ENCODE data around the gene MFF. TPM values are rescaled to one million over a fixed set of nuclear protein-coding genes. Genes with fewer than 3 reads are reported as not detected.

Gene MFF
- total RNA-seq, 1 donor from 2014 or later = 159 TPM

GRCh38 chr2:227308784-227309183 lies 16.3 kb upstream of the MFF start:
- Histone ChIP-seq H3K4me3 (no peak overlapping the region), H3F3A (ENCODE audit: low read depth) (no peaks in the 10 kb centered on the region), H2AFZ (replicated peaks) (no peak overlapping the region), H3K27ac (no peak overlapping the region), H4K20me1 (ENCODE audit: low read depth) (no peaks in the 10 kb centered on the region), H3K9me3 (ENCODE audit: low read depth) (no peaks in the 10 kb centered on the region), H3K9ac (no peak overlapping the region), H3K4me2 (no peak overlapping the region), H3K79me2 (ENCODE audit: low read depth) (no peaks in the 10 kb centered on the region), H3K27me3 (no peaks in the 10 kb centered on the region), H3K36me3 (no peaks in the 10 kb centered on the region), H3K4me1 (no peaks in the 10 kb centered on the region)
- H3K4me3 Mint-ChIP-seq = no peak overlapping the region
- H3K36me3 Mint-ChIP-seq = no peaks in the 10 kb centered on the region
- no peak overlapping the region for H3K27ac Mint-ChIP-seq
- no peak for DNase-seq (ENCODE audit: low spot score)
- peaks cover 6% of the 10 kb centered on the region for H3K27me3 Mint-ChIP-seq (ENCODE audit: insufficient read depth, low read depth)
- no peaks in the 10 kb centered on the region for H3K4me1 Mint-ChIP-seq
- TF ChIP-seq EZH2 (IDR thresholded peaks at IDR 0.05) = no peak
- no peak for TF ChIP-seq CTCF (IDR thresholded peaks at IDR 0.05)
- no peak for TF ChIP-seq EZH2phosphoT487 (IDR thresholded peaks at IDR 0.05)
- H3K9me3 Mint-ChIP-seq = no peaks in the 10 kb centered on the region

GRCh38 chr2:227310756-227311110 lies 14.3 kb upstream of the MFF start:
- no peak overlapping the region for H3K27ac Mint-ChIP-seq
- H3K4me3 Mint-ChIP-seq = no peak overlapping the region

GRCh38 chr2:227311861-227312506 lies 13.1 kb upstream of the MFF start:
- Mint-ChIP-seq H3K9me3 (no peaks in the 10 kb centered on the region), H3K27me3 (ENCODE audit: insufficient read depth, low read depth) (peaks cover 5% of the 10 kb centered on the region), H3K36me3 (no peaks in the 10 kb centered on the region), H3K4me3 (no peak overlapping the region), H3K27ac (no peak overlapping the region), H3K4me1 (no peaks in the 10 kb centered on the region)
- DNase-seq (ENCODE audit: low spot score) = no peak
- Histone ChIP-seq H3K4me1 (no peaks in the 10 kb centered on the region), H4K20me1 (ENCODE audit: low read depth) (no peaks in the 10 kb centered on the region), H3K79me2 (ENCODE audit: low read depth) (no peaks in the 10 kb centered on the region), H3K4me3 (no peak overlapping the region), H3K9ac (no peak overlapping the region), H2AFZ (replicated peaks) (peak overlapping the region; percentile 42), H3K4me2 (no peak overlapping the region), H3K27ac (no peak overlapping the region), H3K27me3 (no peaks in the 10 kb centered on the region), H3K36me3 (no peaks in the 10 kb centered on the region), H3K9me3 (ENCODE audit: low read depth) (no peaks in the 10 kb centered on the region), H3F3A (ENCODE audit: low read depth) (no peaks in the 10 kb centered on the region)
- TF ChIP-seq EZH2phosphoT487 (IDR thresholded peaks at IDR 0.05) (no peak), CTCF (IDR thresholded peaks at IDR 0.05) (no peak), EZH2 (IDR thresholded peaks at IDR 0.05) (no peak)

More at GRCh38 chr2:227310756-227311110, 14.3 kb upstream of the MFF start:
- no peak for DNase-seq (ENCODE audit: low spot score)
- Histone ChIP-seq H3K9ac (no peak overlapping the region), H3K36me3 (no peaks in the 10 kb centered on the region), H3K27me3 (no peaks in the 10 kb centered on the region), H3K4me1 (no peaks in the 10 kb centered on the region), H3K27ac (no peak overlapping the region), H3K4me3 (no peak overlapping the region), H3K4me2 (no peak overlapping the region), H2AFZ (replicated peaks) (no peak overlapping the region), H3K9me3 (ENCODE audit: low read depth) (no peaks in the 10 kb centered on the region), H3F3A (ENCODE audit: low read depth) (no peaks in the 10 kb centered on the region), H4K20me1 (ENCODE audit: low read depth) (no peaks in the 10 kb centered on the region), H3K79me2 (ENCODE audit: low read depth) (no peaks in the 10 kb centered on the region)
- Mint-ChIP-seq H3K4me1 (no peaks in the 10 kb centered on the region), H3K27me3 (ENCODE audit: insufficient read depth, low read depth) (peaks cover 6% of the 10 kb centered on the region), H3K9me3 (no peaks in the 10 kb centered on the region), H3K36me3 (no peaks in the 10 kb centered on the region)
- no peak for TF ChIP-seq EZH2phosphoT487 (IDR thresholded peaks at IDR 0.05)
- TF ChIP-seq EZH2 (IDR thresholded peaks at IDR 0.05) = no peak
- no peak for TF ChIP-seq CTCF (IDR thresholded peaks at IDR 0.05)

Data from neural progenitor cell (in vitro differentiated cells).